SK-N-SH treated with all-trans-retinoic acid at 6 μM for 48 hours (cell line): ENCODE data around the gene CPA5.

Experiments
- ISL1 ChIP-seq: fragments of 250-450 bp; sonication (Bioruptor Pico); IDR thresholded peaks from 2 replicates; pipeline ENCODE4 v2.1.2; 2022; ENCODE audit warnings: mild to moderate bottlenecking, moderate library complexity
- OSR1 ChIP-seq: fragments of 250-450 bp; sonication (Bioruptor Pico); IDR thresholded peaks from 2 replicates; pipeline ENCODE4 v1.8.0; 2022; ENCODE audit warnings: moderate library complexity, mild to moderate bottlenecking, inconsistent platforms
- PATZ1 ChIP-seq: fragments of 250-450 bp; sonication (Bioruptor Pico); IDR thresholded peaks from 2 replicates; pipeline ENCODE4 v1.8.0; 2020; ENCODE audit warnings: mild to moderate bottlenecking, moderate library complexity, borderline replicate concordance
- PPARA ChIP-seq: fragments of 250-450 bp; sonication (Bioruptor Pico); IDR thresholded peaks from 2 replicates; pipeline ENCODE4 v1.5.0; 2020; ENCODE audit warnings: mild to moderate bottlenecking, borderline replicate concordance
- ZC3H10 ChIP-seq: fragments of 250-450 bp; sonication (Bioruptor Pico); IDR thresholded peaks from 2 replicates; pipeline ENCODE4 v1.5.1; 2021; ENCODE audit warnings: mild to moderate bottlenecking, moderate library complexity
- ZFP3 ChIP-seq: fragments of 250-450 bp; sonication (Bioruptor Pico); IDR thresholded peaks from 2 replicates; pipeline ENCODE4 v1.5.0; 2020; ENCODE audit warnings: mild to moderate bottlenecking, moderate library complexity
- ZFP30 ChIP-seq: fragments of 450-650 bp; formaldehyde crosslinking; IDR thresholded peaks from 2 replicates; pipeline ENCODE4 v1.5.0; 2022; ENCODE audit warnings: mild to moderate bottlenecking, moderate library complexity

- TF ChIP-seq PATZ1 (CRISPR knock-in tag) (no peak), ZFP30 (CRISPR knock-in tag) (no peak), ZFP3 (no peak), OSR1 (no peak), ZC3H10 (no peak), PPARA (no peak), ISL1 (CRISPR knock-in tag) (no peak)
These were observed 22.6 kb downstream of the CPA5 start for GRCh38 chr7:130367088-130367755.
